SK-N-SH treated with all-trans-retinoic acid at 6 μM for 48 hours (cell line): ENCODE results near the gene TLDC2.
"Not testable (repeated sequence)": the region's sequence is repeated elsewhere in the genome, so short reads cannot be mapped to it uniquely, and the experiment has no call there.

Experiments
- ATAC-seq: fragments of 200-7000 bp; cut with Tn5 transposase; 3 replicates; pipeline ENCODE4 v1.9.1; 2020; ENCODE audit warnings: mild to moderate bottlenecking, moderate library complexity
- ARNTL ChIP-seq: fragments of 450-650 bp; formaldehyde crosslinking; IDR thresholded peaks from 2 replicates; pipeline ENCODE4 v1.5.0; 2020; ENCODE audit warnings: low read depth, mild to moderate bottlenecking, moderate library complexity, borderline replicate concordance
- CREB5 ChIP-seq: fragments of 250-450 bp; sonication (Bioruptor Pico); IDR thresholded peaks from 2 replicates; pipeline ENCODE4 v1.5.1; 2020; ENCODE audit warnings: low read depth, mild to moderate bottlenecking, moderate library complexity
- CSDC2 ChIP-seq: fragments of 250-450 bp; sonication (Bioruptor Pico); IDR thresholded peaks from 2 replicates; pipeline ENCODE4 v1.5.0; 2020; ENCODE audit warnings: mild to moderate bottlenecking, moderate library complexity
- ESRRG ChIP-seq: fragments of 250-450 bp; sonication (Bioruptor Pico); IDR thresholded peaks from 2 replicates; pipeline ENCODE4 v1.6.1; 2021; ENCODE audit warnings: mild to moderate bottlenecking
- GLIS3 ChIP-seq: fragments of 250-450 bp; sonication (Bioruptor Pico); IDR thresholded peaks from 2 replicates; pipeline ENCODE4 v1.5.0; 2020; ENCODE audit warnings: mild to moderate bottlenecking, moderate library complexity
- ISL1 ChIP-seq: fragments of 250-450 bp; sonication (Bioruptor Pico); IDR thresholded peaks from 2 replicates; pipeline ENCODE4 v2.1.2; 2022; ENCODE audit warnings: mild to moderate bottlenecking, moderate library complexity
- PATZ1 ChIP-seq: fragments of 250-450 bp; sonication (Bioruptor Pico); IDR thresholded peaks from 2 replicates; pipeline ENCODE4 v1.8.0; 2020; ENCODE audit warnings: mild to moderate bottlenecking, moderate library complexity, borderline replicate concordance
- PPARA ChIP-seq: fragments of 250-450 bp; sonication (Bioruptor Pico); IDR thresholded peaks from 2 replicates; pipeline ENCODE4 v1.5.0; 2020; ENCODE audit warnings: mild to moderate bottlenecking, borderline replicate concordance
- RARB ChIP-seq: fragments of 250-450 bp; sonication (Bioruptor Pico); IDR thresholded peaks from 2 replicates; pipeline ENCODE4 v1.8.0; 2021; ENCODE audit warnings: mild to moderate bottlenecking, moderate library complexity
- TSHZ2 ChIP-seq: fragments of 250-450 bp; sonication (Bioruptor Pico); IDR thresholded peaks from 2 replicates; pipeline ENCODE4 v1.5.0; 2020; ENCODE audit warnings: mild to moderate bottlenecking, moderate library complexity
- ZFP3 ChIP-seq: fragments of 250-450 bp; sonication (Bioruptor Pico); IDR thresholded peaks from 2 replicates; pipeline ENCODE4 v1.5.0; 2020; ENCODE audit warnings: mild to moderate bottlenecking, moderate library complexity
- ZFP30 ChIP-seq: fragments of 450-650 bp; formaldehyde crosslinking; IDR thresholded peaks from 2 replicates; pipeline ENCODE4 v1.5.0; 2022; ENCODE audit warnings: mild to moderate bottlenecking, moderate library complexity
- ZNF70 ChIP-seq: fragments of 450-650 bp; formaldehyde crosslinking; IDR thresholded peaks from 2 replicates; pipeline ENCODE4 v1.5.0; 2020; ENCODE audit warnings: mild to moderate bottlenecking, moderate library complexity
- ZNF8 ChIP-seq: fragments of 450-650 bp; formaldehyde crosslinking; IDR thresholded peaks from 2 replicates; pipeline ENCODE4 v1.5.0; 2020; ENCODE audit warnings: mild to moderate bottlenecking, moderate library complexity
- TF ChIP-seq, protein P1 (sequence below): fragments of 250-450 bp; sonication (Bioruptor Pico); IDR thresholded peaks from 2 replicates; pipeline ENCODE4 v1.8.0; 2021; ENCODE audit warnings: low read depth, mild to moderate bottlenecking, moderate library complexity, borderline replicate concordance

Gene TLDC2

DNA sequence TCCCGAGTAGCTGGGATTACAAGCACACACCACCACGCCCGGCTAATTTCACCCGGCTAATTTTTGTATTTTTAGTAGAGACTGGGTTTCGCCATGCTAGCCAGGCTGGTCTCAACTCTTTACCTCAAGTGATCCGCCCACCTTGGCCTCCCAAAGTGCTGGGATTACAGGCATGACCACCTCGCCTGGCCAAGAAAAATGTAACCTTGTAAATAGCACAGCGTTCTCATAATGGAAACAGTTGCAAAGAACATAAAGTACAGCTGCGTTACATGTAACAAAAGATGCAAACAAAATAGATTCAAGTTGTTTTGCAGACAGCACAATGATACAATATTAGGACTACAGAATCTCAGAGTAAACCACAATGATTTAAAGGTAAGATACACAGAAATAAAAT, 14.6 kb downstream of the TLDC2 start:
- ATAC-seq: no peak

GRCh38 chr20:36891211-36891610, 15.3 kb downstream of the TLDC2 start:
- TF ChIP-seq CSDC2 (CRISPR knock-in tag): no peak
- ATAC-seq: no peak

More for the DNA sequence above, 14.6 kb downstream of the TLDC2 start:
- TF ChIP-seq PATZ1 (no peak), ZNF8 (CRISPR knock-in tag) (no peak), TSHZ2 (no peak), CSDC2 (CRISPR knock-in tag) (no peak), ZFP30 (CRISPR knock-in tag) (no peak), ZNF70 (CRISPR knock-in tag) (no peak), ESRRG (CRISPR knock-in tag) (no peak)
- TF ChIP-seq, protein P1, sequence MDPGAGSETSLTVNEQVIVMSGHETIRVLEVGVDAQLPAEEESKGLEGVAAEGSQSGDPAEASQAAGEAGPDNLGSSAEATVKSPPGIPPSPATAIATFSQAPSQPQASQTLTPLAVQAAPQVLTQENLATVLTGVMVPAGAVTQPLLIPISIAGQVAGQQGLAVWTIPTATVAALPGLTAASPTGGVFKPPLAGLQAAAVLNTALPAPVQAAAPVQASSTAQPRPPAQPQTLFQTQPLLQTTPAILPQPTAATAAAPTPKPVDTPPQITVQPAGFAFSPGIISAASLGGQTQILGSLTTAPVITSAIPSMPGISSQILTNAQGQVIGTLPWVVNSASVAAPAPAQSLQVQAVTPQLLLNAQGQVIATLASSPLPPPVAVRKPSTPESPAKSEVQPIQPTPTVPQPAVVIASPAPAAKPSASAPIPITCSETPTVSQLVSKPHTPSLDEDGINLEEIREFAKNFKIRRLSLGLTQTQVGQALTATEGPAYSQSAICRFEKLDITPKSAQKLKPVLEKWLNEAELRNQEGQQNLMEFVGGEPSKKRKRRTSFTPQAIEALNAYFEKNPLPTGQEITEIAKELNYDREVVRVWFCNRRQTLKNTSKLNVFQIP: no peak

- ATAC-seq: no peak
- no peak for TF ChIP-seq PPARA (CRISPR knock-in tag)
Observed at GRCh38 chr20:36893801-36894200, 17.9 kb downstream of the TLDC2 start.

- TF ChIP-seq ESRRG (CRISPR knock-in tag): no peak
- no peak for ATAC-seq
Observed at GRCh38 chr20:36895036-36895435, 19.1 kb downstream of the TLDC2 start.

- no peak for ATAC-seq
- TF ChIP-seq ESRRG (CRISPR knock-in tag) (no peak), ARNTL (CRISPR knock-in tag) (no peak), CSDC2 (CRISPR knock-in tag) (no peak), ZNF8 (CRISPR knock-in tag) (no peak), ZFP3 (CRISPR knock-in tag) (no peak), ISL1 (no peak), RARB (no peak), CREB5 (no peak), GLIS3 (no peak)
- TF ChIP-seq, protein P1: no peak
- TF ChIP-seq, all 23 proteins: peak for 0
Observed at GRCh38 chr20:36904690-36905089, 28.8 kb downstream of the TLDC2 start.

DNA sequence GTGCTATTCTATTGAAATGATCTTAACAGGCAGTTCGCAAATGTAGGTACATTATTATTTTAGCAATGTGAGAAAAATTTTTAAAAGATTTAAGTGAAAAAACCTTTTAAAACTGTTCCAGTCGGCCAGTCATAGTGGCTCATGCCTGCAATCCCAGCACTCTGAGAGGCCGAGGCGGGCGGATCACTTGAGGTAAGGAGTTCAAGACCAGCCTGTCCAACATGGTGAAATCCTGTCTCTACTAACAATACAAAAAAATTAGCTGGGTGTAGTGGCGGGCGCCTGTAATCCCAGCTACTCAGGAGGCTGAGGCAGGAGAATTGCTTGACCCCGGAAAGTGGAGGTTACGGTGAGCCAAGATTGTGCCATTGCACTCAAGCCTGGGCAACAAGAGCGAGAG, 29.6 kb downstream of the TLDC2 start:
- not testable (repeated sequence) for ATAC-seq

GRCh38 chr20:36906086-36906485, 30.1 kb downstream of the TLDC2 start:
- ATAC-seq: not testable (repeated sequence)
